Measurements from ENCODE around the gene ELK4. TPM values are rescaled to one million over a fixed set of nuclear protein-coding genes. Genes with fewer than 3 reads are reported as not detected.

The ELK4 gene
- total RNA-seq, 1 donor from 2014 or later, result 36.6 TPM

GRCh38 chr1:205594846-205595245 is 37.0 kb downstream of the ELK4 start:
- Histone ChIP-seq H3K4me2 (no peak overlapping the region), H3K27ac (no peak overlapping the region), H3K9me3 (ENCODE audit: low read depth) (no peaks in the 10 kb centered on the region), H3K9ac (no peak overlapping the region), H3K4me3 (no peak overlapping the region), H4K20me1 (ENCODE audit: low read depth) (no peaks in the 10 kb centered on the region), H3K4me1 (no peaks in the 10 kb centered on the region), H3K79me2 (ENCODE audit: low read depth) (no peaks in the 10 kb centered on the region), H3F3A (ENCODE audit: low read depth) (no peaks in the 10 kb centered on the region), H3K36me3 (no peaks in the 10 kb centered on the region), H3K27me3 (peaks cover 5% of the 10 kb centered on the region), H2AFZ (replicated peaks) (no peak overlapping the region)
- peaks cover 6% of the 10 kb centered on the region for H3K27me3 Mint-ChIP-seq (ENCODE audit: insufficient read depth, low read depth)
- no peak overlapping the region for H3K4me3 Mint-ChIP-seq
- no peak for DNase-seq (ENCODE audit: low spot score)
- TF ChIP-seq EZH2phosphoT487 (IDR thresholded peaks at IDR 0.05) (no peak), CTCF (IDR thresholded peaks at IDR 0.05) (no peak), EZH2 (IDR thresholded peaks at IDR 0.05) (no peak)
- no peaks in the 10 kb centered on the region for H3K9me3 Mint-ChIP-seq
- peaks cover 6% of the 10 kb centered on the region for H3K4me1 Mint-ChIP-seq
- H3K27ac Mint-ChIP-seq, result no peak overlapping the region
- peaks cover 20% of the 10 kb centered on the region for H3K36me3 Mint-ChIP-seq

GRCh38 chr1:205593967-205594366 is 37.8 kb downstream of the ELK4 start:
- H3K9ac ChIP-seq, result no peak overlapping the region
- H3K4me3 ChIP-seq, result no peak overlapping the region
- H3K27me3 ChIP-seq, result peaks cover 5% of the 10 kb centered on the region
- no peaks in the 10 kb centered on the region for H3K79me2 ChIP-seq (ENCODE audit: low read depth)
- TF ChIP-seq EZH2 (IDR thresholded peaks at IDR 0.05) (no peak), EZH2phosphoT487 (IDR thresholded peaks at IDR 0.05) (no peak)
- no peak overlapping the region for H3K27ac ChIP-seq
- no peaks in the 10 kb centered on the region for H3K4me1 ChIP-seq
- H3K4me1 Mint-ChIP-seq, result peaks cover 8% of the 10 kb centered on the region
- peaks cover 14% of the 10 kb centered on the region for H3K36me3 Mint-ChIP-seq
- H3K27me3 Mint-ChIP-seq (ENCODE audit: insufficient read depth, low read depth), result peaks cover 8% of the 10 kb centered on the region
- no peaks in the 10 kb centered on the region for H3F3A ChIP-seq (ENCODE audit: low read depth)
- no peaks in the 10 kb centered on the region for H3K9me3 ChIP-seq (ENCODE audit: low read depth)
- no peaks in the 10 kb centered on the region for H4K20me1 ChIP-seq (ENCODE audit: low read depth)
- H2AFZ ChIP-seq (replicated peaks), result no peak overlapping the region
- no peak for DNase-seq (ENCODE audit: low spot score)
- H3K4me2 ChIP-seq, result no peak overlapping the region
- H3K36me3 ChIP-seq, result no peaks in the 10 kb centered on the region
- no peaks in the 10 kb centered on the region for H3K9me3 Mint-ChIP-seq
- H3K27ac Mint-ChIP-seq, result peak overlapping the region; percentile 63
- H3K4me3 Mint-ChIP-seq, result no peak overlapping the region

DNA sequence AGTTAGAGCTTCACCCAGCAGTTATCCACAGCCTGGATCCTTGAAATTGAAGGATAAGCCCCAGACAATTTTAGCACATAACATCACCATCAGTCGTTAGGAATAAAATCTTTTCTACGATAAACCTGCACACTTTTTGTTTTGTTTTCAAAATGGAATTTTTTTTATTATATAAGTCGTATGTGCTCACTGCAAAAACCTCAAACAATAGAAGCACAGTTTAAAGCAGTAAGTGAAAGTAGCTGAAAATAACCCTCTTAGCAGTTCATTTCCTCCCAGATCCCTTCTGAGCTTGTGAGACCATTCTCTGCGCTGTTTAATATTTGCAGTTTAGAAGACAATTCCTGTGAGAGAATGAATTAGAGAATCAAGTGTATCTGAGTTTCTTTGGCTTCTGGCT is 38.3 kb downstream of the ELK4 start:
- no peak for TF ChIP-seq CTCF (IDR thresholded peaks at IDR 0.05)
- TF ChIP-seq EZH2phosphoT487 (IDR thresholded peaks at IDR 0.05), result no peak
- no peak for TF ChIP-seq EZH2 (IDR thresholded peaks at IDR 0.05)
- H2AFZ ChIP-seq (replicated peaks), result no peak overlapping the region
- Mint-ChIP-seq H3K4me3 (no peak overlapping the region), H3K27ac (peak overlapping the region; percentile 63), H3K9me3 (no peaks in the 10 kb centered on the region), H3K36me3 (peaks cover 12% of the 10 kb centered on the region), H3K27me3 (ENCODE audit: insufficient read depth, low read depth) (peaks cover 8% of the 10 kb centered on the region), H3K4me1 (peaks cover 11% of the 10 kb centered on the region)
- no peaks in the 10 kb centered on the region for H4K20me1 ChIP-seq (ENCODE audit: low read depth)
- no peak overlapping the region for H3K4me3 ChIP-seq
- peaks cover 5% of the 10 kb centered on the region for H3K27me3 ChIP-seq
- H3K9me3 ChIP-seq (ENCODE audit: low read depth), result no peaks in the 10 kb centered on the region
- H3F3A ChIP-seq (ENCODE audit: low read depth), result no peaks in the 10 kb centered on the region
- H3K36me3 ChIP-seq, result no peaks in the 10 kb centered on the region
- no peaks in the 10 kb centered on the region for H3K4me1 ChIP-seq
- H3K4me2 ChIP-seq, result no peak overlapping the region
- DNase-seq (ENCODE audit: low spot score), result no peak
- no peak overlapping the region for H3K9ac ChIP-seq
- H3K27ac ChIP-seq, result no peak overlapping the region
- H3K79me2 ChIP-seq (ENCODE audit: low read depth), result no peaks in the 10 kb centered on the region

DNA sequence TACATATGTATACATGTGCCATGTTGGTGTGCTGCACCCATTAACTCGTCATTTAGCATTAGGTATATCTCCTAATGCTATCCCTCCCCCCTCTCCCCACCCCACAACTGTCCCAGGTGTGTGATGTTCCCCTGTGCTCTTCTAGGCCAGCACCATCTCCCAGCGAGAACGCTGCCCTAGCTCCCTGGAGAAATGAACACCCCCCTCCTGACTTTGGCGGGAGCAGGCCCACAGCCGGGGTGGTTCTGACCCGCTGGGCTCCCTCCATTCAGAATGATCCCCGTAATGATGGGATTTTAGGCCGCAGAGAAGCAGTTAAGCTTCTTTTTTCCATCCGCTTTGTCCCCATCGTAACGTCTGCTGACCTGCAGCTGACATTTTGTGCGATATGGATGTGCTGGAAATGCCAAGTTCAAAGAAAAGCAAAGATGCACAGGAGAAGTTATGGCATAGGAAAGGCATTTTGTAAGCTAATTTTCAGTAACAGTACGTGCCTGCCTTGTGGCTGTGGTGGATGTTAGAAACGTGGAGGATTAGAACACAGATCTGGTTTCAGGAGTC is 39.3 kb downstream of the ELK4 start:
- Histone ChIP-seq H3K27me3 (peaks cover 5% of the 10 kb centered on the region), H3K4me3 (no peak overlapping the region), H3K4me2 (no peak overlapping the region), H3K9ac (no peak overlapping the region), H3K4me1 (no peaks in the 10 kb centered on the region), H3K79me2 (ENCODE audit: low read depth) (no peaks in the 10 kb centered on the region), H3F3A (ENCODE audit: low read depth) (no peaks in the 10 kb centered on the region), H2AFZ (replicated peaks) (no peak overlapping the region), H3K9me3 (ENCODE audit: low read depth) (no peaks in the 10 kb centered on the region), H4K20me1 (ENCODE audit: low read depth) (no peaks in the 10 kb centered on the region), H3K36me3 (no peaks in the 10 kb centered on the region), H3K27ac (no peak overlapping the region)
- H3K4me3 Mint-ChIP-seq, result no peak overlapping the region
- no peak for DNase-seq (ENCODE audit: low spot score)
- H3K36me3 Mint-ChIP-seq, result peaks cover 6% of the 10 kb centered on the region
- peaks cover 12% of the 10 kb centered on the region for H3K4me1 Mint-ChIP-seq
- no peak overlapping the region for H3K27ac Mint-ChIP-seq
- TF ChIP-seq EZH2 (IDR thresholded peaks at IDR 0.05) (no peak), EZH2phosphoT487 (IDR thresholded peaks at IDR 0.05) (no peak), CTCF (IDR thresholded peaks at IDR 0.05) (no peak)
- H3K9me3 Mint-ChIP-seq, result no peaks in the 10 kb centered on the region
- peaks cover 6% of the 10 kb centered on the region for H3K27me3 Mint-ChIP-seq (ENCODE audit: insufficient read depth, low read depth)
